GM21526 (cell line): ENCODE measurements around the gene RTF2.
"Not testable (repeated sequence)": the region's sequence is repeated elsewhere in the genome, so short reads cannot be mapped to it uniquely, and the experiment has no call there.

Experiments
- ATAC-seq: cut with Tn5 transposase; IDR thresholded peaks from one replicate; pipeline ENCODE4 v1.9.1; 2021; ENCODE audit warnings: moderate library complexity; ENCODE audit not compliant: unreplicated experiment, low FRiP score

Gene RTF2

GRCh38 chr20:56469077-56469449, 636 bp downstream of the RTF2 start:
- ATAC-seq: no peak

- no peak for ATAC-seq
Observed at GRCh38 chr20:56483970-56484369, 15.5 kb downstream of the RTF2 start.

GRCh38 chr20:56487216-56487615, 18.8 kb downstream of the RTF2 start:
- ATAC-seq: no peak

GRCh38 chr20:56488566-56488965, 20.1 kb downstream of the RTF2 start:
- no peak for ATAC-seq

GRCh38 chr20:56501116-56501515, 32.7 kb downstream of the RTF2 start:
- no peak for ATAC-seq

- no peak for ATAC-seq
Observed at GRCh38 chr20:56503916-56504315, 35.5 kb downstream of the RTF2 start.

- no peak for ATAC-seq
Observed at GRCh38 chr20:56504373-56505005, 36.1 kb downstream of the RTF2 start.

GRCh38 chr20:56506103-56506502, 37.7 kb downstream of the RTF2 start:
- no peak for ATAC-seq

GRCh38 chr20:56511926-56512325, 43.5 kb downstream of the RTF2 start:
- ATAC-seq: no peak

GRCh38 chr20:56513161-56514150, 45.0 kb downstream of the RTF2 start:
- no peak for ATAC-seq

- no peak for ATAC-seq
Observed at GRCh38 chr20:56516631-56517030, 48.2 kb downstream of the RTF2 start.

GRCh38 chr20:56517211-56517610, 48.8 kb downstream of the RTF2 start:
- no peak for ATAC-seq

GRCh38 chr20:56517641-56518040, 49.2 kb downstream of the RTF2 start:
- ATAC-seq: no peak

GRCh38 chr20:56518126-56518525, 49.7 kb downstream of the RTF2 start:
- ATAC-seq: no peak

- no peak for ATAC-seq
Observed at GRCh38 chr20:56518721-56519398, 50.4 kb downstream of the RTF2 start.

- no peak for ATAC-seq
Observed at GRCh38 chr20:56519551-56519950, 51.1 kb downstream of the RTF2 start.

GRCh38 chr20:56520180-56520579, 51.8 kb downstream of the RTF2 start:
- ATAC-seq: no peak

- ATAC-seq: not testable (repeated sequence)
Observed at GRCh38 chr20:56520746-56521354, 52.4 kb downstream of the RTF2 start.

- ATAC-seq: no peak
Observed at GRCh38 chr20:56522311-56522710, 53.9 kb downstream of the RTF2 start.

- ATAC-seq: not testable (repeated sequence)
Observed at GRCh38 chr20:56524444-56524843, 56.0 kb downstream of the RTF2 start, which contains the start of gene FAM209A. Gene FAM209A (plus strand): TSS chr20:56524744. CDS start chr20:56524809, 65 bp downstream.

GRCh38 chr20:56527521-56527920, 59.1 kb downstream of the RTF2 start:
- ATAC-seq: no peak
